Measurements from ENCODE around the gene STK17B.
A peak's percentile ranks its signal among the peaks of the same experiment; 100 is the strongest.

Gene STK17B

GRCh38 chr2:196173505-196173904, 2.1 kb upstream of the STK17B start:
- H3K4me3 ChIP-seq (ENCODE audit: low read depth, low read length), result no peak overlapping the region
- in situ Hi-C loops (cut with HindIII; ENCODE audit: low pct_ligation_motif_present, low sequenced_read_pairs), result no loop called here
- H3K27me3 ChIP-seq (replicated peaks), result no peaks in the 10 kb centered on the region
- peaks cover 3% of the 10 kb centered on the region for H3K36me3 ChIP-seq (replicated peaks)
- H3K27ac ChIP-seq, result no peak overlapping the region
- no peak for TF ChIP-seq CTCF (IDR thresholded peaks at IDR 0.05; ENCODE audit: low read depth, low read length, missing control alignments)
- DNase-seq, result no peak

- Histone ChIP-seq H3K4me3 (ENCODE audit: low read depth, low read length) (no peak overlapping the region), H3K27me3 (replicated peaks) (no peaks in the 10 kb centered on the region), H3K27ac (no peak overlapping the region), H3K36me3 (replicated peaks) (peaks cover 3% of the 10 kb centered on the region)
- DNase-seq, result no peak
- no peak for TF ChIP-seq CTCF (IDR thresholded peaks at IDR 0.05; ENCODE audit: low read depth, low read length, missing control alignments)
- in situ Hi-C loops (cut with HindIII; ENCODE audit: low pct_ligation_motif_present, low sequenced_read_pairs), result no loop called here
Observed at GRCh38 chr2:196172951-196173350, 1.6 kb upstream of the STK17B start.

GRCh38 chr2:196171946-196172345, 568 bp upstream of the STK17B start:
- H3K4me3 ChIP-seq (ENCODE audit: low read depth, low read length), result peak overlapping the region; percentile 58

GRCh38 chr2:196170606-196171247, 651 bp downstream of the STK17B start:
- Histone ChIP-seq H3K4me3 (ENCODE audit: low read depth, low read length) (peak overlapping the region; percentile 91), H3K36me3 (replicated peaks) (peaks cover 3% of the 10 kb centered on the region), H3K27ac (peak overlapping the region; percentile 83), H3K27me3 (replicated peaks) (no peaks in the 10 kb centered on the region)
- DNase-seq, result peak; percentile 21
- no peak for TF ChIP-seq CTCF (IDR thresholded peaks at IDR 0.05; ENCODE audit: low read depth, low read length, missing control alignments)
- in situ Hi-C loops (cut with HindIII; ENCODE audit: low pct_ligation_motif_present, low sequenced_read_pairs), result no loop called here

More at GRCh38 chr2:196171946-196172345, 568 bp upstream of the STK17B start:
- DNase-seq, result no peak
- Histone ChIP-seq H3K27ac (no peak overlapping the region), H3K27me3 (replicated peaks) (no peaks in the 10 kb centered on the region), H3K36me3 (replicated peaks) (peaks cover 3% of the 10 kb centered on the region)
- no peak for TF ChIP-seq CTCF (IDR thresholded peaks at IDR 0.05; ENCODE audit: low read depth, low read length, missing control alignments)
- in situ Hi-C loops (cut with HindIII; ENCODE audit: low pct_ligation_motif_present, low sequenced_read_pairs), result no loop called here

- H3K36me3 ChIP-seq (replicated peaks), result peaks cover 3% of the 10 kb centered on the region
- H3K27me3 ChIP-seq (replicated peaks), result no peaks in the 10 kb centered on the region
- DNase-seq, result peak; percentile 66
- H3K27ac ChIP-seq, result peak overlapping the region; percentile 83
- peak overlapping the region; percentile 91 for H3K4me3 ChIP-seq (ENCODE audit: low read depth, low read length)
- in situ Hi-C loops (cut with HindIII; ENCODE audit: low pct_ligation_motif_present, low sequenced_read_pairs), result no loop called here
- TF ChIP-seq CTCF (IDR thresholded peaks at IDR 0.05; ENCODE audit: low read depth, low read length, missing control alignments), result no peak
Observed at GRCh38 chr2:196170213-196170605, 1.2 kb downstream of the STK17B start.

GRCh38 chr2:196169516-196169915, 1.9 kb downstream of the STK17B start:
- no peak for TF ChIP-seq CTCF (IDR thresholded peaks at IDR 0.05; ENCODE audit: low read depth, low read length, missing control alignments)
- in situ Hi-C loops (cut with HindIII; ENCODE audit: low pct_ligation_motif_present, low sequenced_read_pairs), result no loop called here
- Histone ChIP-seq H3K27ac (peak overlapping the region; percentile 83), H3K36me3 (replicated peaks) (peaks cover 3% of the 10 kb centered on the region), H3K27me3 (replicated peaks) (no peaks in the 10 kb centered on the region), H3K4me3 (ENCODE audit: low read depth, low read length) (peak overlapping the region; percentile 91)
- no peak for DNase-seq
